ENCODE data around the gene SLX9. TPM values are rescaled to one million over a fixed set of nuclear protein-coding genes. Genes with fewer than 3 reads are reported as not detected.

Gene SLX9
- total RNA-seq, 1 donor: 14.3 TPM

Other genes with a start within 250 kb of the SLX9 start
- not detected for gene KRTAP10-12, start 242.9 kb upstream of the SLX9 start, total RNA-seq
- not detected for gene TSPEAR, start 228.5 kb upstream of the SLX9 start, total RNA-seq
- gene UBE2G2, start 138.2 kb upstream of the SLX9 start, total RNA-seq: 107 TPM
- gene SUMO3, start 122.0 kb upstream of the SLX9 start, total RNA-seq: 80.0 TPM
- 147 TPM for gene PTTG1IP, start 66.3 kb upstream of the SLX9 start, total RNA-seq
- 169 TPM for gene ITGB2, start 19.1 kb upstream of the SLX9 start, total RNA-seq
- gene ADARB1, start 134.6 kb downstream of the SLX9 start, total RNA-seq: 11.8 TPM

Measured in hematopoietic multipotent progenitor cell (in vitro differentiated cells).